Fibroblast of the aortic adventitia (primary cell): ENCODE data around the gene ZNF557. TPM values are rescaled to one million over a fixed set of nuclear protein-coding genes. Genes with fewer than 3 reads are reported as not detected.
"Not testable (repeated sequence)": the region's sequence is repeated elsewhere in the genome, so short reads cannot be mapped to it uniquely, and the experiment has no call there.

Source experiments
- DNase-seq: peaks from one replicate; pipeline ENCODE4 v3.0.0-alpha.2; 2010; ENCODE audit warnings: low read depth
- H3K4me3 ChIP-seq: 2 replicates; pipeline ENCODE4 v1.5.1; 2011; ENCODE audit warnings: low read depth, mild to moderate bottlenecking, control low read depth, low read length, moderate library complexity
- total RNA-seq: library from RNA; depleted of rRNA; stranded (reverse); fragments of >200 nt; gene quantifications from 2 replicates; pipeline ENCODE4 v1.2.3, GENCODE V29; 2012; ENCODE audit warnings: low replicate concordance
- TF ChIP-seq, protein P1 (sequence below): IDR thresholded peaks from 2 replicates; pipeline ENCODE4 v1.5.1; 2011; ENCODE audit warnings: mild to moderate bottlenecking, low read length, control low read depth, inconsistent platforms; ENCODE audit not compliant: insufficient read depth

The ZNF557 gene
- 15.3 and 15.8 TPM in 2 replicates for total RNA-seq

DNA sequence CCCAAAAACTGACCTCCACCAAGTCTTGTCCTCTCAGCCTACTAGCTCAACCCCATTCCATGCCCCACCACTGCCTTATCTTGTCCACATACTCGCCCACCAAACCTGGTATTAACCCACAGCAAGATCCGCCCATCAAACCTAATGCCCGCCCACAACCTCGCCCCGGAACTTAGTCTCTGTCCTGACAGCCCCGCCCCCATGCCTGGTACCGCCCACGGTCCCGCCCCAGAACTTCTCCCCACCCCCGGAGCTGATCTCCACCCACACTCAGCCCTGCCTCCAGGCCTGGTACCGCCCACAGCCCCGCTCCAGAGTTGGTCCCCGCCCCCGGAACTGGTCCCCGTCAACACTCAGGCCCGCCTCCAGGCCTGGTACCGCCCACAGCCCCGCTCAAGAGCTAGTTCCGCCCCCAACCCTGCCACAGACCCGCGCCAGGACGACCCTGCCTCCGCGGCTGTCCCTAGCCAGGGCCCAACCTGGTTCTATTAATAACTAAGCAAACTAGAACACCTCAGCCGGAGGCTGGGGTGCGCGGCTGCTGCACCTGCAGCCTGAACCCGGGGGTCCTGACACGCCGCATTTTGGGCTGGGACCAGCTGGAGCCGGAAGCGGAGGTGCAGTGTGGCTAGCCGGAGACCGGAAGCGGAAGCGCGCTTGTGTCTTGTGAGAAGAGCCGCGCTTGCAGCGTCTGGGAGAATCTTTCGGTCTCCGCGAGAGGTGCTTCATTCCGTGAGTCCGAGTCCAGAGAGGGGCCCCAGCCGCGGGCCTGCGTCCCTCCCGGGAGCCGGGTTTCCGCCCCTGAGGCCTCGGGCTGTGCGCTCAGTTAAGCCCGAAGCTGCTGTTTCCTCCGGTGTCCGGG is at the start of gene ZNF557:
Gene ZNF557, plus strand, starts transcription at position 662 of the 862 bp plus-strand sequence. CDS start 5,372 bp downstream, outside the sequence.
- DNase-seq = peak; percentile 95
- H3K4me3 ChIP-seq = peak within 1 kb of the TSS; percentile 93
- TF ChIP-seq, protein P1, sequence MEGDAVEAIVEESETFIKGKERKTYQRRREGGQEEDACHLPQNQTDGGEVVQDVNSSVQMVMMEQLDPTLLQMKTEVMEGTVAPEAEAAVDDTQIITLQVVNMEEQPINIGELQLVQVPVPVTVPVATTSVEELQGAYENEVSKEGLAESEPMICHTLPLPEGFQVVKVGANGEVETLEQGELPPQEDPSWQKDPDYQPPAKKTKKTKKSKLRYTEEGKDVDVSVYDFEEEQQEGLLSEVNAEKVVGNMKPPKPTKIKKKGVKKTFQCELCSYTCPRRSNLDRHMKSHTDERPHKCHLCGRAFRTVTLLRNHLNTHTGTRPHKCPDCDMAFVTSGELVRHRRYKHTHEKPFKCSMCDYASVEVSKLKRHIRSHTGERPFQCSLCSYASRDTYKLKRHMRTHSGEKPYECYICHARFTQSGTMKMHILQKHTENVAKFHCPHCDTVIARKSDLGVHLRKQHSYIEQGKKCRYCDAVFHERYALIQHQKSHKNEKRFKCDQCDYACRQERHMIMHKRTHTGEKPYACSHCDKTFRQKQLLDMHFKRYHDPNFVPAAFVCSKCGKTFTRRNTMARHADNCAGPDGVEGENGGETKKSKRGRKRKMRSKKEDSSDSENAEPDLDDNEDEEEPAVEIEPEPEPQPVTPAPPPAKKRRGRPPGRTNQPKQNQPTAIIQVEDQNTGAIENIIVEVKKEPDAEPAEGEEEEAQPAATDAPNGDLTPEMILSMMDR = no peak

DNA sequence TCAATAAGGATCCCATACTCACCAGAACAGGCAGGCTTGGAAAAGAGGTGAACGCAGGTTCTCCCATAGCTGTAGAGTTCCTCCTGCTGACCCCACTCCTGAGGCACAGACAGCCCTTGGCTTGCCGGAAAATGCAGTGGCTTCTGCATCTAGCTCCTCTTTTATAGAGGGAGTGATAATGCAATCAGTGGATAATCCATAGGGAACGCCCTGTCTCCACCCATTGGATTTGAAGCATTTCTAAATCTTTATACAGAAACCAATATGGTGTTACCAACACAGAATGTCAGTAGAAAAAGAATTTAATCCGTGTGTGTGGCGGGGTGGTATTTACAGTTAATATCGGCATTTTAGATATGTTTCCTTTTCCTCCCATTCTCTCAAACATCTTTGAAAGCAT is 48.2 kb upstream of the ZNF557 start, which contains the start of gene MBD3L2B:
Gene MBD3L2B, minus strand, starts transcription at position 101 of the 400 bp plus-strand sequence. Its CDS starts 34 bp downstream, at position 67.
- not testable (repeated sequence) for H3K4me3 ChIP-seq, DNase-seq

- not testable (repeated sequence) for H3K4me3 ChIP-seq, DNase-seq
Observed at GRCh38 chr19:7028790-7029189, 40.7 kb upstream of the ZNF557 start.

- not testable (repeated sequence) for H3K4me3 ChIP-seq, DNase-seq
Observed at GRCh38 chr19:7030278-7030677, 39.2 kb upstream of the ZNF557 start, which contains the start of gene MBD3L5. Gene MBD3L5, plus strand, starts transcription at chr19:7030578. Its CDS starts 34 bp downstream, at chr19:7030612.

GRCh38 chr19:7040079-7040478 is 29.4 kb upstream of the ZNF557 start, which contains the start of gene MBD3L4:
Gene MBD3L4, minus strand, starts transcription at chr19:7040179. Its CDS starts 35 bp downstream, at chr19:7040144.
- H3K4me3 ChIP-seq, DNase-seq: not testable (repeated sequence)

DNA sequence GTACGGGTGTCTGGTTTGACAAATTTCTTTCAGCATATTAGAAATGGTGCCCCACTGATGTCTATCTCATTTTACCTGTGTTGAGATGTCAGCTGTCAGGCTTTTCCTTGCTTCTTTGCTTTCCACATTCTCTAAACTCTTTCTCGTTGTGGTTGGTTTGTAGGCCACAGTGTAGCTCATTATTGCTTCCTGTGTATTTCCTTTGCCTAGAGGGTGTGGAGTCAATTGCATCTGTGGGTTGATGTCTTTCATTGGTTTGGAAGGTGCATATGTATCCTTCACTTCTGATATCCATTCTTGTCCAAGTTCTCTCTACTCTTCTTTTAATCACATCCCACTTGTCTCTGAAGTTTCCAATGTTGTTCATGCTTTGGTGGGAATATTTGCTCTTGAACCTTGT is 27.9 kb upstream of the ZNF557 start:
- not testable (repeated sequence) for H3K4me3 ChIP-seq, DNase-seq

DNA sequence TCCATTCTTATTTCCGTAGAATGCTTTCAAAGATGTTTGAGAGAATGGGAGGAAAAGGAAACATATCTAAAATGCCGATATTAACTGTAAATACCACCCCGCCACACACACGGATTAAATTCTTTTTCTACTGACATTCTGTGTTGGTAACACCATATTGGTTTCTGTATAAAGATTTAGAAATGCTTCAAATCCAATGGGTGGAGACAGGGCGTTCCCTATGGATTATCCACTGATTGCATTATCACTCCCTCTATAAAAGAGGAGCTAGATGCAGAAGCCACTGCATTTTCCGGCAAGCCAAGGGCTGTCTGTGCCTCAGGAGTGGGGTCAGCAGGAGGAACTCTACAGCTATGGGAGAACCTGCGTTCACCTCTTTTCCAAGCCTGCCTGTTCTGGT is 20.5 kb upstream of the ZNF557 start, which contains the start of gene MBD3L2:
Gene MBD3L2, plus strand, starts transcription at position 301 of the 400 bp plus-strand sequence. Its CDS starts 53 bp downstream, at position 354.
- H3K4me3 ChIP-seq, DNase-seq: not testable (repeated sequence)

- not testable (repeated sequence) for H3K4me3 ChIP-seq, DNase-seq
Observed at GRCh38 chr19:7051421-7051820, 18.1 kb upstream of the ZNF557 start.

DNA sequence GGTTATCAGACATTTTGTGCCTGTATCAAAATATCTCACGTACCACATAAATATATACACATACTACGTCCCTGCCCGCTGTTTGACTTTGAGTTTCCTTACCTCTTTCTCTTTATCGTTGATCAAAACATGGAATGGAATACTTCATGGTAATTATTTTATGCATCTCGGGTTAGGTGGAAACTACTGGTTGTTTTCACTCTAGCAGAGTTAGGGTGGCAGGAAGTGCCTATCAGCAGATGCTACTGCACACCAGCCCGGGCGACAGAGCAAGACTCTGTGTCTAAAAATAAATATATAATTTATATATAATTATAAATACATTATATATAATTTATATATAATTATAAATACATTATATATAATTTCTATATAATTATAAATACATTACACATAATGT is 16.6 kb upstream of the ZNF557 start:
- not testable (repeated sequence) for H3K4me3 ChIP-seq, DNase-seq

GRCh38 chr19:7054635-7055368 is 14.7 kb upstream of the ZNF557 start:
- DNase-seq, H3K4me3 ChIP-seq: not testable (repeated sequence)

DNA sequence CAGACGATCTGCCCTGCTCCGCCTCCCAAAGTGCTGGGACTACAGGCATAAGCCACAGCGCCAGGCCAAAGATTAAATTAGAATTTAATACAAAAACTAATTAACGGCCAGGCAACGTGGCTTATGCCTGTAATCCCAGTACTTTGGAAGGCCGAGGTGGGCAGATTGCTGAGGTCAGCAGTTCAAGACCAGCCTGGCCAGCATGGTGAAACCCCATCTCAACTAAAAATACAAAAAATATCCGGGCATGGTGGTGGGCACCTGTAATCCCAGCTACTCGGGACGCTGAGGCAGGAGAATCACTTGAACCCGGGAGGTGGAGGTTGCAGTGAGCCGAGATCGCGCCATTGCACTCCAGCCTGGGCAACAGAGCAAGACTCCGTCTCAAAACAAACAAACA is 13.8 kb upstream of the ZNF557 start:
- not testable (repeated sequence) for DNase-seq

DNA sequence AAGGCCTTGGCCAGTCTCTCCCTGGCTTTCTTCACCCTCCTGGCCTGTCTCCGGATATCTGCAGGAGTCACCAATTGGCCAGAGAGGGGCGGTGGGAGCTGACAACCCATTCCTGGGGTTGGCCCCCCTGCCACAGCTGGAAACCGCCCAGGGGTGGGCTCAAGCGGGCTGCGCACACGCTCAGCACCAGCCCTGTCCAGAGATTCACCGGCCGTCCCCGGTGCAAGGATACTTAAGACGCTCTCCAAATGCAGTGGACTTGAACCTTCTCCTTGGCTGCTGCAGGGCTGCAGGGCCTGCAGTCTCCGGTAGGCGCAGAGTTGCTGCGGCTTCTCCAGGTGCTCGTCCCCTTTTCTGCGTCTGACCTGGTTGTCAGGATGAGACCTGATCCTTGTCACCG is 13.1 kb upstream of the ZNF557 start:
- H3K4me3 ChIP-seq, DNase-seq: not testable (repeated sequence)

More for the DNA sequence above, 13.8 kb upstream of the ZNF557 start:
- not testable (repeated sequence) for H3K4me3 ChIP-seq

- not testable (repeated sequence) for DNase-seq, H3K4me3 ChIP-seq
Observed at GRCh38 chr19:7058576-7058975, 10.9 kb upstream of the ZNF557 start, which contains the start of gene MBD3L3. Gene MBD3L3, minus strand, starts transcription at chr19:7058676. Its CDS starts 71 bp downstream, at chr19:7058605.

DNA sequence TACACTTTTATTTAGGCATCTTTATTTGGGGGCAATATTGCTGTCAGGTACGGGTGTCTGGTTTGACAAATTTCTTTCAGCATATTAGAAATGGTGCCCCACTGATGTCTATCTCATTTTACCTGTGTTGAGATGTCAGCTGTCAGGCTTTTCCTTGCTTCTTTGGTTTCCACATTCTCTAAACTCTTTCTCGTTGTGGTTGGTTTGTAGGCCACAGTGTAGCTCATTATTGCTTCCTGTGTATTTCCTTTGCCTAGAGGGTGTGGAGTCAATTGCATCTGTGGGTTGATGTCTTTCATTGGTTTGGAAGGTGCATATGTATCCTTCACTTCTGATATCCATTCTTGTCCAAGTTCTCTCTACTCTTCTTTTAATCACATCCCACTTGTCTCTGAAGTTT is 9.5 kb upstream of the ZNF557 start:
- not testable (repeated sequence) for DNase-seq, H3K4me3 ChIP-seq
